GM12878 (cell line): ENCODE data around the gene AK8. TPM values are rescaled to one million over a fixed set of nuclear protein-coding genes. Genes with fewer than 3 reads are reported as not detected.

Source experiments
- ATAC-seq: fragments of 200-7000 bp; cut with Tn5 transposase; 3 replicates; pipeline ENCODE4 v1.9.1; 2020; ENCODE audit warnings: mild to moderate bottlenecking, moderate library complexity
- BruUV-seq: library from RNA; stranded (reverse); fragments of 400-500 nt; replicated peaks from 2 replicates; lab custom pipeline; 2021; lab: Mats Ljungman, UMichigan
- CTCF ChIA-PET: fragments of 300-600 bp; sonication (Branson Sonifier 250); formaldehyde crosslinking; extraction: SDS; loops from one replicate; lab custom pipeline; 2021; ENCODE audit warnings: inconsistent platforms; lab: Yijun Ruan, JAX
- POLR2A ChIA-PET: fragments of 350-600 bp; formaldehyde crosslinking; extraction: SDS; loops from one replicate; lab custom pipeline; 2021; ENCODE audit warnings: inconsistent platforms; lab: Charles Lee
- RAD21 ChIA-PET: fragments of 300-600 bp; sonication (Branson Sonifier 250); formaldehyde crosslinking; loops from one replicate; lab custom pipeline; 2023; ENCODE audit warnings: antibody characterized with exemption; ENCODE audit not compliant: unreplicated experiment; lab: Charles Lee
- SMC1A ChIA-PET: fragments of 300-600 bp; sonication (Branson Sonifier 250); formaldehyde crosslinking; loops from one replicate; lab custom pipeline; 2023; ENCODE audit not compliant: unreplicated experiment, uncharacterized antibody; lab: Charles Lee
- DNase-seq: peaks from one replicate; pipeline ENCODE4 v3.0.0-alpha.2; 2011; ENCODE audit warnings: low read depth, low spot score
- FAIRE-seq: peaks from 3 replicates; lab custom pipeline; 2011; peaks lifted over from hg19 to GRCh38; lab: Jason Lieb, UNC
- H2AFZ ChIP-seq: 2 replicates; pipeline ENCODE4 v1.6.0; 2011; ENCODE audit warnings: low read depth, low read length, control low read depth; ENCODE audit not compliant: control insufficient read depth
- H3K27ac ChIP-seq: 2 replicates; pipeline ENCODE4 v1.5.1; 2011; ENCODE audit warnings: control low read depth; ENCODE audit not compliant: control insufficient read depth, insufficient read depth
- H3K27me3 ChIP-seq, 2 experiments: replicated peaks in 1 of 2; 2 replicates each; pipeline versions ENCODE4 v1.6.0 to v1.6.1; 2011; ENCODE audit warnings: low read length in 1 of 2; ENCODE audit not compliant: control insufficient read depth in 2 of 2, insufficient read depth in 2 of 2
- H3K36me3 ChIP-seq, 2 experiments: 2 replicates each; pipeline ENCODE4 v1.5.1; 2011; ENCODE audit warnings: low read length in 1 of 2; ENCODE audit not compliant: control insufficient read depth in 2 of 2, insufficient read depth in 2 of 2
- H3K4me1 ChIP-seq: 2 replicates; pipeline ENCODE4 v1.6.1; 2011; ENCODE audit warnings: mild to moderate bottlenecking, low read length, moderate library complexity, mixed read lengths; ENCODE audit not compliant: control insufficient read depth, insufficient read depth
- H3K4me2 ChIP-seq: 2 replicates; pipeline ENCODE4 v1.6.0; 2011; ENCODE audit warnings: control low read depth; ENCODE audit not compliant: control insufficient read depth, insufficient read depth
- H3K4me3 ChIP-seq: fragments of 200-600 bp; sonication (generic); 2 replicates; pipeline ENCODE4 v1.5.1; 2016
- H3K79me2 ChIP-seq: 2 replicates; pipeline ENCODE4 v1.6.0; 2011; ENCODE audit warnings: low read length; ENCODE audit not compliant: control insufficient read depth, insufficient read depth
- H3K9ac ChIP-seq: 2 replicates; pipeline ENCODE4 v1.8.0; 2011; ENCODE audit warnings: low read length, control low read depth, mixed read lengths; ENCODE audit not compliant: control insufficient read depth, insufficient read depth
- H3K9me3 ChIP-seq: replicated peaks from 3 replicates; pipeline ENCODE4 v1.5.1; 2011; ENCODE audit warnings: mild to moderate bottlenecking, low read length; ENCODE audit not compliant: control insufficient read depth, insufficient read depth
- H4K20me1 ChIP-seq: 2 replicates; pipeline ENCODE4 v1.6.0; 2011; ENCODE audit not compliant: control insufficient read depth, insufficient read depth
- ASH2L ChIP-seq: fragments of 300-600, 200-600 bp; sonication (generic); IDR thresholded peaks from 2 replicates; pipeline ENCODE4 v1.6.1; 2017; ENCODE audit warnings: low read depth, mild to moderate bottlenecking, borderline replicate concordance
- CBX3 ChIP-seq: fragments of 200-600 bp; sonication (generic); IDR thresholded peaks from 2 replicates; pipeline ENCODE4 v1.6.1; 2016; ENCODE audit warnings: low read depth, borderline replicate concordance
- CHD4 ChIP-seq: fragments of 200-600 bp; sonication (generic); IDR thresholded peaks from 2 replicates; pipeline ENCODE4 v1.6.1; 2016; ENCODE audit warnings: mild to moderate bottlenecking
- JUND ChIP-seq: IDR thresholded peaks from 2 replicates; pipeline ENCODE4 v1.6.1; 2012; ENCODE audit warnings: low read depth, mild to moderate bottlenecking, low read length, improper control_type of control experiment, moderate library complexity
- POLR2A ChIP-seq: IDR thresholded peaks from 2 replicates; pipeline ENCODE4 v1.6.1; 2011; ENCODE audit warnings: low read depth, mild to moderate bottlenecking, low read length
- RELA ChIP-seq: fragments of 450-650 bp; IDR thresholded peaks from 2 replicates; pipeline ENCODE4 v1.8.0; 2014; ENCODE audit warnings: borderline replicate concordance; ENCODE audit not compliant: partially characterized antibody
- SIN3A ChIP-seq: IDR thresholded peaks from 2 replicates; pipeline ENCODE4 v1.6.1; 2012; ENCODE audit warnings: low read depth, low read length, improper control_type of control experiment
- SMARCA5 ChIP-seq: fragments of 450-650 bp; IDR thresholded peaks from 2 replicates; pipeline ENCODE4 v1.6.1; 2017; ENCODE audit warnings: mild to moderate bottlenecking
- TBL1XR1 ChIP-seq: IDR thresholded peaks from 2 replicates; pipeline ENCODE4 v1.6.1; 2012; ENCODE audit warnings: low read depth, low read length, improper control_type of control experiment
- ZBTB40 ChIP-seq: fragments of 450-650 bp; IDR thresholded peaks from 2 replicates; pipeline ENCODE4 v1.6.1; 2016; ENCODE audit warnings: mild to moderate bottlenecking, moderate library complexity, borderline replicate concordance
- ZSCAN29 ChIP-seq: fragments of 450-650 bp; IDR thresholded peaks from 2 replicates; pipeline ENCODE4 v1.6.1; 2017; ENCODE audit warnings: mild to moderate bottlenecking, moderate library complexity
- WGBS: methylation state at CpG from one replicate; pipeline ENCODE4 v1.1.6; 2016; ENCODE audit warnings: low lambda C conversion rate; ENCODE audit not compliant: insufficient replicate concordance, insufficient coverage; ENCODE audit errors: missing lambda C conversion rate; 5-methylcytosine and 5-hydroxymethylcytosine counted together
- in situ Hi-C: fragments of 300-500 bp; cut with MboI; formaldehyde crosslinking; loops from 9 replicates; pipeline ENCODE4 v1.14.3; 2018; ENCODE audit warnings: mixed read lengths
- intact Hi-C: fragments of 100-400 bp; cut with micrococcal nuclease; formaldehyde crosslinking; loops from one replicate; pipeline ENCODE4 v1.14.2; 2022; ENCODE audit not compliant: unreplicated experiment
- polyA plus RNA-seq, 11 experiments: library from polyadenylated mRNA; depleted of rRNA in 4 of 11; unstranded in 6 of 11; stranded (reverse) in 5 of 11; fragments of >200 nt; fragmentation: Nextera tagmentation in 4 of 11; fragmentation: Illumina TruSeq in 1 of 11; extraction: Ambion mirVana in 4 of 11; extraction: Trizol in 1 of 11; gene quantifications; 1 replicate in 1 of 11; 2 replicates in 10 of 11; pipeline versions ENCODE4 v1.2.1 to v1.2.3, GENCODE V29; 2011 to 2016; ENCODE audit warnings: inconsistent platforms in 2 of 11, missing spikeins in 2 of 11, low read depth in 1 of 11
- total RNA-seq, 4 experiments: library from RNA; depleted of rRNA in 3 of 4; stranded (reverse); fragments of >200 nt in 3 of 4; fragmentation: Illumina TruSeq in 1 of 4; extraction: Trizol in 1 of 4; gene quantifications; 2 replicates each; pipeline versions ENCODE4 v1.2.1 to v1.2.3, GENCODE V29; 2013 to 2021
- TF ChIP-seq, protein P1 (sequence below): fragments of 450-650 bp; IDR thresholded peaks from 2 replicates; pipeline ENCODE4 v1.6.1; 2018; ENCODE audit warnings: mild to moderate bottlenecking, low read depth, moderate library complexity; ENCODE audit not compliant: partially characterized antibody

Gene AK8
- total and polyA plus RNA-seq, 10 of the 15 experiments (the other 5 are each of a cell fraction or from before 2014, with no cell fraction given), result 0.03 to 0.12 (median 0.06) TPM; not detected in 5

DNA sequence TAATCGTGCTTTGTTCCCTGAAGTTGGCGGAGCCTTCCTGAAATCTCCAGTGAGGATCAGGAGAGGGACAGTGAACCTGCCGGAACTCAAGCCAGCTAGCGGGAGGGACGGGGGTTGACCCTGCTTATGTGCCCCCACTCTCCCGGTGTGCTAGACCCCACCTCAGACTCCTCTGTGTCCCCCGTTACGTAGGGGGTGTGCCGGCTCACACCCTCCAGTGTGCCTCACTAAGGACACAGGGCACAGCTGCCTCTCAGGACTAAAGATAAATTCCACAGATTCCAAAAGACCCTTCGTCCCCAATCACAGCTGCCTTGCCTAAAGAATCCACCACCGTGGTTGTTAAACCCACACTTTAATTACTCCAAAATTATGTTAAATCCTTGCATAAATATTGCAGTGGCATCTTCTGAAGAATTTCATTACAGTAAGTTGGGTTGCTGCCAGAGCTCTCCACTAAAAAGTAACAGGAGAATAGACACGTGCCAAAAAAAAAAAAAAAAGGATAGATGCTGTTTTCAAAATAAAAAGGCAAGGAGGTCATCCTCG is 134.1 kb downstream of the AK8 start (continued):
- TF ChIP-seq JUND (no peak), CHD4 (no peak), SIN3A (no peak), SMARCA5 (no peak)

DNA sequence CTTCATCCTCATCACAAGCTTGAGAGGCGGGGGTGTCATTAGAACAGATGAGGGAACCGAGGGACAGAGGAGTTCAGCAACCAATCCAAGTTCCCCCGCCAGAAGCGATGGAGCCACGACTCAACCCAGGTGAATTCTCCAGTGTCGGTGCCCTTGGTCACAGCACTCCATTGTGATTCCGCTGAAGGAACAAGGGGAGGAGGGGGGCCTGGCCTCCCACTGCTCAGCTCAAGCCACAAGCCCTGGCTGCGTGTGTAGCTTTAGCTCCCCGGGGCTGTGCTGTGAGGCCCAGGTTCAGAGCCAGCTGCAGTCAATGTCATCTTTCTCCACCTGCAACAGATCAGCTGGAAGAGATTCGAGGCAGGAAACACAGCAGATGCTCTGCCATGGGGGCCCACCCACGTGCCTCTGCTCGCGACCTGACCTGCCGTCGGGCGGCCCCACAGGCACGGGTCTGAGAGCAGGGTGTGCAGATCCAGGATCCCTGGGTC is 135.2 kb downstream of the AK8 start:
- DNase-seq, result no peak
- no peaks in the 10 kb centered on the region for H4K20me1 ChIP-seq
- intact Hi-C loops, result no loop called here
- no peaks in the 10 kb centered on the region for H3K4me1 ChIP-seq
- WGBS, result 45% methylated on average over 17 of the region's 17 CpGs
- no peak for FAIRE-seq
- in situ Hi-C loops, result no loop called here
- RAD21 ChIA-PET, result no interaction called here
- H3K4me3 ChIP-seq, result no peak overlapping the region
- peaks cover 10 to 15% of the 10 kb centered on the region in 2 experiments for H3K27me3 ChIP-seq
- no peaks in the 10 kb centered on the region for H3K9me3 ChIP-seq
- TF ChIP-seq RELA (no peak), TBL1XR1 (no peak), CBX3 (no peak), POLR2A (no peak), ZBTB40 (no peak), ASH2L (no peak), ZSCAN29 (no peak)
- TF ChIP-seq, protein P1, sequence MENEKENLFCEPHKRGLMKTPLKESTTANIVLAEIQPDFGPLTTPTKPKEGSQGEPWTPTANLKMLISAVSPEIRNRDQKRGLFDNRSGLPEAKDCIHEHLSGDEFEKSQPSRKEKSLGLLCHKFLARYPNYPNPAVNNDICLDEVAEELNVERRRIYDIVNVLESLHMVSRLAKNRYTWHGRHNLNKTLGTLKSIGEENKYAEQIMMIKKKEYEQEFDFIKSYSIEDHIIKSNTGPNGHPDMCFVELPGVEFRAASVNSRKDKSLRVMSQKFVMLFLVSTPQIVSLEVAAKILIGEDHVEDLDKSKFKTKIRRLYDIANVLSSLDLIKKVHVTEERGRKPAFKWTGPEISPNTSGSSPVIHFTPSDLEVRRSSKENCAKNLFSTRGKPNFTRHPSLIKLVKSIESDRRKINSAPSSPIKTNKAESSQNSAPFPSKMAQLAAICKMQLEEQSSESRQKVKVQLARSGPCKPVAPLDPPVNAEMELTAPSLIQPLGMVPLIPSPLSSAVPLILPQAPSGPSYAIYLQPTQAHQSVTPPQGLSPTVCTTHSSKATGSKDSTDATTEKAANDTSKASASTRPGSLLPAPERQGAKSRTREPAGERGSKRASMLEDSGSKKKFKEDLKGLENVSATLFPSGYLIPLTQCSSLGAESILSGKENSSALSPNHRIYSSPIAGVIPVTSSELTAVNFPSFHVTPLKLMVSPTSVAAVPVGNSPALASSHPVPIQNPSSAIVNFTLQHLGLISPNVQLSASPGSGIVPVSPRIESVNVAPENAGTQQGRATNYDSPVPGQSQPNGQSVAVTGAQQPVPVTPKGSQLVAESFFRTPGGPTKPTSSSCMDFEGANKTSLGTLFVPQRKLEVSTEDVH, result no peak
- BruUV-seq, result no TSS peak
- H3K4me2 ChIP-seq, result no peak overlapping the region
- SMC1A ChIA-PET, result no interaction called here
- no peak overlapping the region for H2AFZ ChIP-seq
- H3K36me3 ChIP-seq, result no peaks in the 10 kb centered on the region
- CTCF ChIA-PET, result interaction anchor here (1.2 kb wide), 1 partner anchor 330 kb away, joined by 4 read pairs; no protein-coding TSS in a partner anchor
- no peak overlapping the region for H3K27ac ChIP-seq
- H3K79me2 ChIP-seq, result no peaks in the 10 kb centered on the region
- no peak for ATAC-seq
- H3K9ac ChIP-seq, result no peak overlapping the region
- POLR2A ChIA-PET, result no interaction called here
